GM23248 (cell line): ENCODE measurements around the gene MCU.

ENCODE experiments used
- EZH2 ChIP-seq: fragments of 200-600 bp; sonication (generic); IDR thresholded peaks from 2 replicates; pipeline ENCODE4 v1.6.1; 2018; ENCODE audit warnings: antibody characterized with exemption, mild to moderate bottlenecking; ENCODE audit not compliant: insufficient read depth, poor library complexity, severe bottlenecking
- EZH2phosphoT487 ChIP-seq: fragments of 200-600 bp; sonication (generic); IDR thresholded peaks from 2 replicates; pipeline ENCODE4 v1.6.1; 2018; ENCODE audit warnings: antibody characterized with exemption, moderate library complexity, mild to moderate bottlenecking, low read depth; ENCODE audit not compliant: insufficient read depth

- no peak for TF ChIP-seq EZH2
- TF ChIP-seq EZH2phosphoT487: no peak
These were observed 138.7 kb downstream of the MCU start for GRCh38 chr10:72830625-72831024.
